GM18907 (cell line): ENCODE measurements around the gene CEP72.
"Not testable (repeated sequence)": the region's sequence is repeated elsewhere in the genome, so short reads cannot be mapped to it uniquely, and the experiment has no call there.

Source experiments
- ATAC-seq: cut with Tn5 transposase; IDR thresholded peaks from one replicate; pipeline ENCODE4 v1.9.1; 2021; ENCODE audit warnings: mild to moderate bottlenecking, moderate library complexity; ENCODE audit not compliant: unreplicated experiment

CEP72 gene

GRCh38 chr5:669111-669841, 57.1 kb downstream of the CEP72 start:
- ATAC-seq, result no peak

DNA sequence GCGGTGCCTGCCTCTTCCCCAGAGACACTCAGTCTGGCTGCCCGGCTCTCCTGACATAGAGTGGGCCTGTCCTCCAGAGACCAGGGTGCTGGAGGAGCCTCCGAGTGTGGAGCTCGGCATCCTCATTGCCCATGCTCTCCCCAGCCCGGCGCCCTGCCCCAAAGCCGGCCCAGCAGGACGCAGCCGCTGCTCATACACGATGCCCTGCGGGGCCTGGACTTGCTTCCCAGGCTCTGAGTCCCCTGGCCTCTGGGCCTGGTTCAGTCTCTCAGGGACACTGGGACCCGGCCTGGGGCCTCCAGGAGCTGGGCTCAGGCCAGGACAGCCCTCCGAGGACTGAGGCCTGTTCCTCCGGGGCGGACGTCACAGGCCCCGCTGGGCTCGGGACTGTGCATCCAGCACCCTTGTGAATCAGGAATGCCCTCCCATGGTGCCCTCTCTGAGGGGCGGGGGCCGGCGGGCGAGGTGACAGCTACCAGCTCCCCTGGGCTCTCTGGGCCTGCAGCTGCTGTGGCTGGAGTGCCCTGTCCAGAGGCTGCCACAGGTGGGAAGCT, 57.8 kb downstream of the CEP72 start:
- no peak for ATAC-seq

DNA sequence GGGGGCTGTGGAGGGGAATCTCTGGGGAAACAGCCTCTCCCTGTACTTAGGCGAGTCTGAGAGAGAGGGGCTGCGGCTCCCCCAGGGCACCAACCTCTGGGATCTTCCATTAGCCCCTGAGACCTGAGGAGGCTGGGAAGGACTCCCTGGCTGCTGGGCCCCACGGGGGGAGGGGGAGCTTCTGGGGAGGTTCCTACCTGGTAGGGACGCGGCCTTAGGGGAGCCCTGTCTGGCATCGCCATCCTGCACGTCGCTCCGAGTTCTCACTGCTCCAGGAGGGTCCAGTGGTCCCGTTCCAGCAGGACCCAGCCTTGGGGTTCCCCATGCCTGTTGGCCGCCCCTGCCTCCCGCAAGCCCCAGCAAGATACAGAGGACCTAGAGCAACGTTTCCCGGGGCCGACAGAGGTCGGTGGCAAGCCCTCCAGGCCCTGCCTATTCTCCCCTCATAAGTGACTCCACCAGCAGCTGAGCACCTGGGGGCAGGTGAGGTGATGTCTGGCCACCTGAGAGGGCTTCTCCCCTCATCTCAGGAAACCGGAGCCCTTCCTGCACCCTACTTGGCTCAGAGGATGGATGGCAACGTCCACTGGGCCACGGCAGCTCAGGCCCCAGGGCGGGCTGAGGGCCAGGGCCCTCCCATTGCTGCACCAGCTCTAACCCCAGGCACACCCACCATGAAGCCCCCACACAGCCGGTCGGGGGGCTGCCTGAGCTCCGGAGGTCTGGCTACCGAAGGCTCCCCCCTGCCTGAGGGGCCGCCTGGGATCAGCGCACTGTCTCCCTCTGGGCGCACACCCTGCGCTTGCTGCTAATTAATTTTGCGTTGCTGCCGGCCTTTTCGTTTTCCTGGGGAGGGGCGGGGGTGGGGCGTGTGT, 58.5 kb downstream of the CEP72 start:
- ATAC-seq, result no peak

DNA sequence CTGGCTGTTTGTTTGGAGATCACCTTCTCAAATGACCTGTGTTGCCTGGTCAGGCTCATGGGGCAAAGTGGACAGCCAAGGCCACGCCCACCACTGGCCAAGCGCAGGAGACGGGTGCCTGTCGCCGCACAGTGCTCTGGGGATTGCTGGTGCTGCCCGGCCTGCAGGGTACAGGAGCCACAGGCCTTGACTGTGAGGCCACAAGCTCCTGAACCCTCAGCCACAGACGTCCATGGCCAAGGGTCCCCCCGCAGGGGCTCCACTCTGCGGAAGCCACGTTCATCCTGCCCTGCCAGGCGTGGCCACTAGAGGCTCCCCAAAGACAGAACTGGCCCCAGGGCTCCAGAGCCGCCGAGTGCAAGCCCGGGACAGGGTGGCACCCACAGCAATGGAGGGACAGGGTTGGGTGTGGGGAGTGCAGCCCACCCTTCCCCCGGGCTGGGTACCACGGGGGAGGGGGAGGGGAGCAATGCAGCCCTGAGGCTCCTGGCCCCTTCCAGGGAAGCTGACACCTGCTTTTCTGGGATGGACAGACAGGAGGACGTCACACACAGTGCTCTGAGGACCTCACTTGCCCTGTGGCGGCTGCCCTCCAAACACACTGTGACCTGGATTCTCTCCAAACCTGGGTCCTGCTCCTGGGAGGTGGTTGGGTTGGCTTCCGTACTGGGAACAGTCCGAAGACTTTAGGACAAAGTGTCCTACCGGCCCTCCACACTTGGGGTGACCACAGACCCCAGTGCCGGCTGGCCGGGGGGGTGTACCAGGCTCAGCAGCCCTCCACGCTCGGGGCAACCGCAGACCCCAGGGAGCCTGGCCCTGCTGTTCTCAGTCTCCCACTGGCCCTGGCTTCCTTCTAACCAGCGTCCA, 59.6 kb downstream of the CEP72 start:
- ATAC-seq, result peak; percentile 69

DNA sequence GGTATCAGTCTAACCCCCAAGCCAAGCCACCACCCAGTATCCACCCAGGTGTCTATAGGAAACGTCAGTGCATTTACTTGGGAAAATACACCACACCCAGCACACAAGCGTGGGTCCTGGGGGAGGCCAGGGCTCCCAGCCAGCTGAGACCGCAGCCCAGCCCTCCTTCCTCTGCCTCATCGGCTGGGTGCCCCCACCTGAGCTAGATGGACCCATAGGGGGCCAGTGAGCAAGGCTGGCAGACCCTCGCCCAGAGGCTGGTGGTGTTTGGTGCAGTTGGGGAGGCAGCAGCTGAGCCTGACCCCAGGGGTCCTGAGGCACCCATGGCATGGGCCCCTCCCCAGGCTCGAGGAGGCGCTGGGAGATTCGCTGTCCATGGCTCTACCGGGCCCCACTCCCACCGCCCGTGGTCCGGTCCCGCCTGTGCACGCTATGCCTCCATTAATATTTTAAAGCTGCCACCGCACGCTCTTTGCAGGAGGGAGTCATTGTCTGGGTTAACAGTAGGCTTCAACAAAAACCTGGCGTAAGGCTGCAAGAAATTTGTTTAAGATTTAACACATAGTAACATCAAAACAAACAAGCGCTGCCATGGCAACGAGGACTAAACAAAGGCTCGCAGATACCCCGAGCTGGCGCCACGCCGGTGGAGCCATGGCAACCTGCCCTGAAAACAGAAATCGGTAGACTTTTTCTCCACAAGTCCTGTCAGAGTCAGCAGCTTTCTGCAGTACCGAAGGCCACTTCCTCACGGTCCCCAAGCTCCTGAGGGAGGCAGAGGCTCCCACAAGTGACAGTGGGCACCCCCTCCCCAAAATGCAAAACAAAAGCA, 60.4 kb downstream of the CEP72 start:
- no peak for ATAC-seq

GRCh38 chr5:673161-673830, 61.2 kb downstream of the CEP72 start:
- ATAC-seq, result no peak

DNA sequence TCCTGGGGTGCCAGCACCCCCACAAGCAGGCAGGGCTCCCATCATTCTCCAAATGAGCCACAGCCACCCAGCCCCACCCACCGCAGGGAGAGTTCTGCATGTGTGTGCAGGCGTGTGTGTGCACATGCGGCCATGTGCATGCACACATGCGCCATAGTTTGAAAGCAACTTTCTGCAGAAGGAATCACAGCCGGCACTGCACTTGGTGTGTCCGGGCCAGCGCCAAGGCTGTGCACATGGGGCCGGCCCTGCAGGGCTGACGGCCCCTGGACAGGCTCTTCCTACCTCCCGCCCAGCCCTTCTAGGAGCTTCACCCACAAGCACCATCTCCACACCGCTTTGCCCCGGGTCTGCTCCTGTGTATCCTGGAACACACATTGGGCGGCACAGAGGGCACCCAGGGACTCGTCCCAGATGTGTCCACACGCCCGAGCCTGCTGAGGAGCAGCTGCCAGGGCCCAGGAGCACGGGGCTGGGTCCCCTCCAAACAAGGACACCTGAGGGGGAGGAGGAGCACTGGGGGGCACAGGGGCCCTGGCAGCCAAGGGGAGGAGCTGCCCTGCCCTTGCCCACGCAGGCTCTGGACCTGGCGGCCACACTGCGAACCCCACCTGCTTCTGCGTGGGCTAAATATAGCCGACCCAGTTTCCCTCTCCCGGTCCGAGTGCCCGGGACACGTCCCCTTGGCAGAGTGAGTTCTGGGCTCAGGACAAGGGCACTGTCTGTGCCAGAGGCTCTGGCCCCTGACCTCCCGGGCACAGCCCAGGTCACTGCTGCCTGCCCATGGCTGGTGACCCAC, 61.9 kb downstream of the CEP72 start:
- no peak for ATAC-seq

DNA sequence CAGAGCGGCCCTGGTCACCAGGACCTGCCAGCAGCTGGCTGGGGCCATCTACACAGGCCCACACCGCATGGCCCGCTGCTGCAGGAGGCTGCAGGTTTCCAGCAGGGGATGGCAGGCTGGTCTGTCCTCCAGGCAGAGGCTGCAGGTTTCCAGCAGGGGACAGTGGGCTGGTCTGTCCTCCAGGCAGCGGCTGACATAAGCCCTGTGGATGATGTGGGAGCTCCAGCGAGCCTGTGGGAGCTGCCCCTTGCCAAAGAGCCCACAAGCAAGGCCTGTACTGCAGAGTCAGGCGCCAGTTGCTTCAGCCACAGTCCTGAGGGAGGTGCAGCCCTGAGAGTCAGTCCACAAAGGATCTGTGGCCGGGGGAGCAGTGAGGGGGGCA, 62.5 kb downstream of the CEP72 start:
- no peak for ATAC-seq

DNA sequence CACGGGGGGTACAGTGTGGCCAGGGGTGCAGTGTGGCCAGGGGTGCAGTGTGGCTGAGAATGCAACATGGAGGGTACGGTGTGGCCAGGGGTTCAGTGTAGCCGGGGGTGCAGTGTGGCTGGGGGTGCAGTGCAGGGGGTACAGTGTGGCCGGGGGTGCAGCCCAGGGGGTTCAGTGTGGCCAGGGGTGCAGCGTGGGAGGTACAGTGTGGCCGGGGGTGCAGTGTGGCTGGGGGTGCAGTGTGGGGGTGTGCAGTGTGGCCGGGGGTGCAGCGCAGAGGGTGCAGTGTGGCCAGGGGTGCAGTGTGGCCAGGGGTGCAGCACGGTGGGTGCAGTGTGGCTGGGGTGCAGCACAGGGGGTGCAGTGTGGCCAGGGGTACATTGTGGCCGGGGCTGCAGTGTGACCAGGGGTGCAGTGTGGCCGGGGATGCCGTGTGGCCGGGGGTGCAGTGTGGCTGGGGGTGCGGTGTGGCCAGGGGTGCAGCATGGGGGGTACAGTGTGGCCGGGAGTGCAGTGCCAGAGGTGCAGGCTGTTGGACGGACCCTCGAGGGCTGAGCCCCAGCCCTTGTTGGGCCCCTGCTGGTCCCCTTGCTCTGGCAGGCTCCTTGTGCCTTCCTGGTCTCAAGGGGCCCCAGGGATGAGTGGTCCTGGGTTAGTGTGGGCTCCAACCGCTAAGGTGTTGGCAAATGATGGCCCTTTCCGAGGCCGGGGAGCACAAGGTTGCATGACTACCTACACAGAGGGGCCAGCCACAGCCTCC, 63.2 kb downstream of the CEP72 start:
- no peak for ATAC-seq

DNA sequence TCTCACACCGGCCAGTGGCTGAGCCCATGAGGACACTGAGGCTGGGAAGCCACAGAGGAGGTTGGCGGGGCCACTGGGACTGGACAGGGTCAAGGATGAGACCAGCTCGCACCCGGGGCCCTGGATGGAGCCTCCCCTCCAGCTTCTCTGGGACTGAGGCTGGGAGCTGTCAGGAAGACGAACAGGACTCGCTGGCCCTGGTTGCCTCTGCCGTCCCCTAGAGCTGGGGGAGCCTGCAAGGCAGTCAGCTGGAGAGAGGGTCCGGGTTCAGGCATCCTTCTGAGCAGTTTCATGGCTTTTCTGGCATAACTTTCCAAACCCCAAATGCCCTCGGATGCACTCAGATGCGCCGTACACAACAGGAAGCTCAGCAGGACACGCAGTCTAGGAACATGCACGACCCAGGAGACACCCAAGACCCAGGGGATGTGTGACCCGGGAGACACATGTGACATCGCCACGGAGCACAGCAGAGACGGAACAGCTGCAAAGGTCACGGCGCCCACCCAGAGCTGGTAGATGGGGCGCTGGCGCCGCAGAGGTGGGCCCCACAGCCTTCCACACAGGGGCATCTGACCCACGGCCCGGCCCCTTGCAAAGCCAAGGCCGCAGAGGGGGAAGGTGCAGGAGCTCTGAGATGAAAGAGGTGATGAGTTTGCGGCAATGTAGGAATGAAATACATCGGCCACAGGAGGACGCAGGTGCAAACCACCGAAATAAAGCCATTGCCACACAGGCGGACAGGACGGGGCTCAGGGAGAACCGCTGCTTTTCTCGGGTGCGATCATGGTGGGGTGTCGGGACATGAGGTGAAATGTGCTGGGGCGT, 63.9 kb downstream of the CEP72 start:
- no peak for ATAC-seq

GRCh38 chr5:676699-677076, 64.5 kb downstream of the CEP72 start:
- no peak for ATAC-seq

- ATAC-seq, result no peak
Observed at GRCh38 chr5:677131-678101, 65.3 kb downstream of the CEP72 start.

DNA sequence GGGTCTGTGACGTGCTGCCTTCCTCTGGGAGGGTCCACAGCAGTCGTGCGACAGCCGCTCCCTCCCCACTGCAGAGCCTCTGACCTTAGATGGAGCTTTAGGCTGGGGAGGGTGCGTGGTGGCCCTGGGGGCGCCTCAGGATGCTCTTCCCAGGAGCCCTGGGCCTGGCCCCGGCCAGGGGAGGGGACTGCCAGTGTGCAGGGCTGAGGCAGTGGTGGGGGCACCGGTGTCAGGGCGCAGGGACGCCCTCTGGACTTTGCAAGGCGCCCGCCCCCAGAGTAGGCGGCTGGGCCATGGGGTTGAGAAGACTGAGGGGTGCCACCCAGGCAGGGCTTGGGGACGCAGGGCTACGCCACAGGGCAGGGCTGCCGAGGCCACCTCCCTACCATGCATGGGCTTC, 66.4 kb downstream of the CEP72 start:
- ATAC-seq, result not testable (repeated sequence)

DNA sequence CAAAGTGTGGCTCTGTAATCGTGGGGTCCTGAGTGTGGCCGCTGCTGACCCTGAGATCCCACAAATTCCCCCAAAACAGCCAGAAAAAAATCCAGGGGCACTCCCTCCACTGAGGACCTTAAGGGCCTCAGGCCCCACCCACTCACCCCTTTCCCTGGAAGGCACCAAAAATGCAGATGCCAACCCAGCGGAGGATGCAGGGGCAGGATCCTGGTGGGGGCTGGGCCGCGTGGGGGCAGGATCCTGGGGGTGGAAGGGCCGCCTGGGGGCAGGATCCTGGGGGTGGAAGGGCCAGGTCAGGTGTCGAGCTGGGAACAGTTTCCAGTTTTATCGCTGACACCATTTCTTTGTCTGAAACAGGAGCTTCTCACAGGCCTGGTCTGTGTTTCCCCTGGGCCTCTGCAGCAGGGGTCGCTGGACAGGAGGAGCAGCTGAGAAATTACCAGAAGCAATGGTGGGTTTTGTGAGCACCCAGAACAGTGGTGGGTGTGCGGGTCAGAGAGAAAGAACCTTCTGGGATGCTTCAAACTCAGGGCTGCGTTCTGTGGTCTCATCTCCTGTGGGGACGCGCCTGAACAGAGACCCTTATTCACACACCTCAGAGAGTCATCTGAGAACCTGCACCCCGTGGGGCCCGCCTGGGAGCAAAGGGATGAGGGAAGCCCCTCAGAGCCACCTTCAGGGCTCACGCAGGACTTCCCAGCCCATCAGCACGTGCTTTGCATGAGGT, 67.2 kb downstream of the CEP72 start:
- ATAC-seq, result not testable (repeated sequence)

GRCh38 chr5:680118-680795, 68.1 kb downstream of the CEP72 start:
- ATAC-seq, result not testable (repeated sequence)
